Measurements from ENCODE around the gene ETV6.

Gene ETV6

GRCh38 chr12:11773889-11774677 is 124.6 kb downstream of the ETV6 start:
- TF ChIP-seq CTCF (IDR thresholded peaks at IDR 0.05; ENCODE audit: low read length, missing control alignments) = no peak
- DNase-seq (ENCODE audit: low read depth) = no peak
- H3K4me3 ChIP-seq (replicated peaks; ENCODE audit: low read depth, low read length) = no peak overlapping the region

GRCh38 chr12:11774821-11775220 is 125.3 kb downstream of the ETV6 start:
- DNase-seq (ENCODE audit: low read depth) = no peak
- H3K4me3 ChIP-seq (replicated peaks; ENCODE audit: low read depth, low read length) = no peak overlapping the region
- no peak for TF ChIP-seq CTCF (IDR thresholded peaks at IDR 0.05; ENCODE audit: low read length, missing control alignments)

- no peak overlapping the region for H3K4me3 ChIP-seq (replicated peaks; ENCODE audit: low read depth, low read length)
- DNase-seq (ENCODE audit: low read depth) = no peak
- no peak for TF ChIP-seq CTCF (IDR thresholded peaks at IDR 0.05; ENCODE audit: low read length, missing control alignments)
Observed at GRCh38 chr12:11776316-11776715, 126.8 kb downstream of the ETV6 start.

GRCh38 chr12:11777451-11777850 is 128.0 kb downstream of the ETV6 start:
- no peak overlapping the region for H3K4me3 ChIP-seq (replicated peaks; ENCODE audit: low read depth, low read length)
- no peak for TF ChIP-seq CTCF (IDR thresholded peaks at IDR 0.05; ENCODE audit: low read length, missing control alignments)
- no peak for DNase-seq (ENCODE audit: low read depth)

- no peak overlapping the region for H3K4me3 ChIP-seq (replicated peaks; ENCODE audit: low read depth, low read length)
- no peak for DNase-seq (ENCODE audit: low read depth)
Observed at GRCh38 chr12:11777962-11778361, 128.5 kb downstream of the ETV6 start.

GRCh38 chr12:11778713-11779685 is 129.5 kb downstream of the ETV6 start:
- TF ChIP-seq CTCF (IDR thresholded peaks at IDR 0.05; ENCODE audit: low read length, missing control alignments) = no peak
- peak; percentile 93 for DNase-seq (ENCODE audit: low read depth)
- no peak overlapping the region for H3K4me3 ChIP-seq (replicated peaks; ENCODE audit: low read depth, low read length)

More at GRCh38 chr12:11777962-11778361, 128.5 kb downstream of the ETV6 start:
- no peak for TF ChIP-seq CTCF (IDR thresholded peaks at IDR 0.05; ENCODE audit: low read length, missing control alignments)
